GM20431 (cell line): Measurements from ENCODE around the gene ABCD4.
"Not testable (repeated sequence)": the region's sequence is repeated elsewhere in the genome, so short reads cannot be mapped to it uniquely, and the experiment has no call there.

Experiments used
- in situ Hi-C: fragments of 300-500 bp; cut with MseI, MboI; formaldehyde crosslinking; loops from one replicate; pipeline ENCODE4 v1.15.0; 2020; ENCODE audit warnings: low sequenced_read_pairs; ENCODE audit not compliant: unreplicated experiment

The ABCD4 gene

DNA sequence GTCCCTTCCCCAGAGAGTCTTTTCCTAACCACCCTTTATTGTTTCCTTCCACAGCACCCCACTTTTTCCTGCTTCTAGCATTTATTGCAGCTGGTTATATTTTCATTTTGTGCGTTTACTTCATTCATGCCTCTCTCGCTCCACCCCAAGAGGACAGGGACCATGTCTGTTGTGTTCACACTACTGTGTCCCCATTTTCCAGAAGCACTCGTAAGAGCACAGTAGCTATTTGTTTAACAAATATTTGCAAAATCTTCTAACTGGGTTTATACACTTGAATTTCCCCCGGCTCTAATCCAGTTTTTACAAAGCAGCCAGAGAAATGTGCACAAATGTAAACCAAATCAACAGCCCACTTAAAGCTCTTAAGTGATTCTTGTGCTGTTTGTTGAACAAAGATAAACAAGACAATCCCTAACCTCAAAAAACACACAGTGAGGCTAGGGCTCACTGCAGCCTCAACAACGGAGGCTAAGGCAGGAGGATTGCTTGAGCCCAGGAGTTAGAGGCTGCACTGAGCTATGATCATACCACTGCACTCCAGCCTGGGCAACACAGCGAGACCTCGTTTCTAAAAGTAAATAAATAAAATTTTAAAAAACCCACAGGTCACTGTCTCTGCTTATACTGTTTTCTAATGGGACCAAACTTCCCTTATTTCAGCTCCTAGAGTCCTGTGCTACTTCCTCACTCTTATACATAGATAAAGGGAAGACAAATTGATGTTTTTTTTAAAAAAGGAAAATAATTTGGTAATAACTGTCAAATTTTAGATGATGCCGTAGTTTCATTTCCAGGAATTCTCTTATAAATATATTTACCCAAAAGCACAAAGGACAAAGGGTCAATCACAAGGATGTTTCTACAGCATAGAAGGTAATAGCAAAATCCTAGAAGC lies 6.6 kb upstream of the ABCD4 start:
- in situ Hi-C loops, result no loop called here

- in situ Hi-C loops, result no loop called here
Measured at GRCh38 chr14:74308695-74309094, 6.0 kb upstream of the ABCD4 start.

DNA sequence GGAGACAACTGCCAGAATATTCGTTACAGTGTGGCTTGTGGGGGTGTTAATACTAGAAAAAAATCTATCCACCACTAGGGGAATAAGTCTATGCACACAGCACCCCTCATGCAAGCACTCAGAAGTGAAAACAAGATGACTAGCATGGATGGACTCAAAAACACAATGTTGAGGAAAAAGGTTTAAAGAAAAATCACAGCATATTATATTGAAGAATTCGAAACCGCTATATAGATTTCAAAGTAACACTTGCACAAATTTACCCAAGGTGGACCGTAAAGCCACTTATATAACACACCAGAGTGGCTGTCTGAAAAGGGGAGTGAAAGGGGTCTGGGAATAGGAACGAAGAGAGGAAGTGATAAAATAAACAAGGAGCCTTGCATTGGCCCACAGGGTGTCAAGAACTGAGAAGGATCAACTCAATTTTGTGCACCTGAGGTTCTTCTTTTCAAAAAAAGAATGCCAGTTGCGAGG lies 544 bp downstream of the ABCD4 start:
- in situ Hi-C loops, result no loop called here

DNA sequence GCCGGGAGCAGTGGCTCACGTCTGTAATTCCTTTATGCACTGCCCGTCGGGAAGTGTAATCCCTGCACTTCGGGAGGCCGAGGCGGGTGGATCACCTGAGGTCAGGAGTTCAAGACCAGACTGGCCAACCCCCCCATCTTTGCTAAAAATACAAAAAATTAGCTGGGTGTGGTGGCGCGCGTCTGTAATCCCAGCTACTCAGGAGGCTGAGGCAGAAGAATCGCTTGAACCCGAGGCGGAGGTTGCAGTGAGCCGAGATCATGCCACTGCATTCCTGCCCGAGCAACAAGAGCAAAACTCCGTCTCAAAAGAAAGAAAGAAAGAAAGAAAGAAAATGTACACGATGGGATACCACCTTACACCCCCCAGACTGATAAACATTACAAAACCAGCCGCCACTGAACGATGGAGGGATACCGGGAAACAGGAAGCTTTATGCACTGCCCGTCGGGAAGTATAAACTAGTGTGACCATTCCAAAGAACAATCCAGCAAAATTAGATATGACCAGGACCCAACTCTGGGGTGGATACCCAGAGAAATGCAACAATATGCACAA lies 1.1 kb downstream of the ABCD4 start:
- in situ Hi-C loops, result no loop called here

DNA sequence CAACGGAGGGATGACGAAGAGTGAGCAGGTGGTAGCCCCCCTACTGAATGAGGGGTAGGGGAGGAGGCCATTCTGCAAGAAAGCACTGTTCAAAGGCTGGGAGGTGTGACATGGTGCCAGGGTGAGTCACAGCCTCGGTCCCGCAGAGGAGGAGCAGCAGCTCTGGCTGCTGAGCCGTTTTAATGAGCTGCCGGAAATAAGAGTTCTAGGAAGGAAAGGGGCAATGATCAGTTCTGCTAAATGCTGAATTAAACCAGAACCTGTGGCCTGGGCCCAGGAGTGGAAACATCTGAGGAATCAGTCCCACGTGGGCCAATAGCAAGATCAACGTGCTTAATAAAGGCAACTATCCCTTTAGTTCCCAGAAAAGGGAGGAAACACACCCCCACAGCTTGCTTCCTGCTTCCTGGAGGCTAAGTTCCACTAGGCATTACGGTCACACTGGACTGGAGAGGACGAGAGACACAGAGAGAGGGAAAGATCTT lies 3.6 kb downstream of the ABCD4 start:
- in situ Hi-C loops, result no loop called here

- in situ Hi-C loops, result no loop called here
Measured at GRCh38 chr14:74297986-74298385, 4.7 kb downstream of the ABCD4 start.

GRCh38 chr14:74296037-74296467 lies 6.7 kb downstream of the ABCD4 start:
- in situ Hi-C loops, result no loop called here

DNA sequence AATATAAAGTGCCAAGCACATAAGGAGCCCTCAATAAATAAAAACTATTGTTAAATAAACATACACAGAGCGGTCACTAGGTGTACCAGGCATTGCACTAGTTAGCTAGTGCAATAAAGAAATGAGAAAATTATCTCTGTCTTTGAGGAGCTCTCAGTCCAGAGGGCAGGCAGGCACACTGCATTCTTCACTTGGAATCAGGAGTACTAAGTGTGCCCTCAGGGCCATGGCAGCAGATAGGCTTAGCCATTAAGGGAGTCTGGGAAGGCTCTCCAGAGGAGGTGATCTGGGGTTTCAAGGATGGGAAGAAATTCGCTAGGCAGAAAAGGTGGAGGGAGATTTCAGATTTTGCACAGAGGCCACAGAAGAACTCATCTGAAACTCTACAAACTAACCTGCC lies 9.1 kb downstream of the ABCD4 start:
- in situ Hi-C loops, result no loop called here

- in situ Hi-C loops, result no loop called here
Measured at GRCh38 chr14:74292061-74292460, 10.7 kb downstream of the ABCD4 start.

DNA sequence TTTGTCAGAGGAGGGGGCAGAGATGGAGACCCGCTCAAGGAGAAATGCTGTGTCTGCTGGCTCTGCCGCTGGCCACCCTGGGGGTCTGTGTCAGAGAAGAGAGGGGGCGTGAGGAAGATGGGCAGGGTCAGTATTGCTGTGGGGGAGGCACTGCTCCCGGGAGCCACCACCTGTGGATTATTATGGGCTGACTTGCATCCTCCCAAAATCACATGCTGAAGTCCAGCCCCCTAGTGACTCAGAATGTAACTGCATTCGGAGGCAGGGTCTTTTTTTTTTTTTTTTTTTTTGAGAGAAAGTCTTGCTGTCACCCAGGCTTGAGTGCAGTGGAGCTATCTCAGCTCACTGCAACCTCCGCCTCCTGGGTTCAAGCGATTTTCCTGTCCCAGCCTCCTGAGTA lies 12.3 kb downstream of the ABCD4 start:
- in situ Hi-C loops, result no loop called here

DNA sequence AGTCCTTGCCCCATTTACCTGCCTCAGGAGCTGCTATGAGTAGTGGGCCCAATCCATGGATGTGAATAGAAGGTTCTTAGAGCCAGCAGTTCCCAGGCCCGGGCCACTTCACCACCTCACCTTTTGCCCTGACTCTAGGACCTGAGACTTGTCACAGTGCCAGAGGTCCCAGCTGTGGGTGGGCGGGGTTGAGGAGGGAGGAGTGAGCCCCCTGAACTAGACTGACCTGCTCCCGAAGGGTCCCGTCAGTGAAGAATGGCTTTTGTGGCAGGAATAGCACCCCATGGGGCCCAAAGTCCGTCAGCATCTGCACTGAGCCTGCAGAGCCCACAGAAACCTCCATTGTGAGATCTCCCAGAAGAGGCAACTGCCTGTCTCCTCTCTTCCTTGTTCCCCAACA lies 12.9 kb downstream of the ABCD4 start:
- in situ Hi-C loops, result no loop called here

DNA sequence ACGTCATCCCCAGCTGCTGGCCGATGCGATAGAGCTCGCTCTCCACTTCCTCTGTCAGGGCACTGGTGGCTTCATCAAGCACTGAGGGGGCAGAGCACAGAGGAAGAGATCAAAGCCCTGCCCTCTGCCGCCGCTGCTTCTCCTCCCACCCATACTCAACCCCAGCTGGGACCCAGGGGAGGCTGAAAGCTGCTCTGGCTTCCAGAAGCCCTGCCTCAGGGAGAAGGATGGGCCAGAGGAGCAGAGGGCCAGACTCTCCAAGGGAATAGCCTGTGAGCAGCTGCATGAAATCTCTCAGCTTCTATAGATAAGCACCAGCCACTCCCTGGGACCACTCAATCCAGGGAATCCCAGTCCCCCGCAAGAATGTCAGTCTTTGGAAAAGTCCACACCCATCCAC lies 16.0 kb downstream of the ABCD4 start:
- in situ Hi-C loops, result no loop called here

- in situ Hi-C loops, result no loop called here
Measured at GRCh38 chr14:74281069-74281468, 21.7 kb downstream of the ABCD4 start.

DNA sequence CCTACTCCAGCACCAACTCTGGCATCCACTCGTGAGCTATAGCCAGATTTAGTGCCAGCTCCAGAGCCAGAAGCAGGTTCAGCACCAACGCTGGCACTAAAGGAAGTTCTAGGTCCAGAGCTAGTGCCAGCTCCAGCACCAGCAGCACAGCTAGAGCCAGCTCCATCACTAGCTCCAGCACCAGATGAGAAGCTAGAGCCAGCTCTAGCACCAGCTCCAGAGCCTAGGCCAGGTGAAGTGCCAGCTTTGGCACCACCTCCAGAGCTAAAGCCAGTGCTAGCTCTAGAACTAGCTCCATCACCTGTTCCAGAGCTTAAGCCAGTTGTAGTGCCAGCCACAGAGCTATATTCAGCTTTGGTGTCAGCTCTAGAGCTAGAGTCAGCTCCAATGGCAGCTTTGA lies 24.7 kb downstream of the ABCD4 start:
- in situ Hi-C loops, result no loop called here

DNA sequence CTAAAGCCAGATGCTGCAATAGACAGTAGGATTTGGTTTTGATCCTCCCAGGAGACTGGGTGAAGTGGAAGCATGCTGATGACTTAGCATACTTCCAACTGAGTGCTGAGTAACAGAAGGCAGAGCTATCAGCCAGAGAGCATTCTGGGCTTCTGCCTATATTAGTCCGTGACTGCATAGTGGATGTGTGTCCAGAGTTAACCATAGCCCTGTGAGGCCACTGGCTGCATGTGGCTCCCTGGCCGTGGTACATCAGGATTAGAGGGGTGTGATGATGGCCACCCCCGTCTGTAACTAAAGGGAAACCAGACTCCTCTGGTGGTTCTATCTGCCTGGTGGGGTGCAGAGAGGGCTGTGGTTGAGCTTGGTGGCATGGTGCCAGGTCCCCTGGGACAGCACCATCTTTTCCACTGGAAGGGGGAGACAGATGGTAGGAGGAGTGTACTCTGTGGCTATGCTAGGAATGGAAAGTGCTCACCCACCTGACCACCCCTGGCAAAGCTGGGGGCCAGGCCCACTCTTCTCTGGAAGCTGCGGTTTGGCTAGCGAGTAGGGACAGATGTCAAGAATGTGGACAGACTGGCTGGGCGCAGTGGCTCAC lies 27.4 kb downstream of the ABCD4 start:
- in situ Hi-C loops, result no loop called here

DNA sequence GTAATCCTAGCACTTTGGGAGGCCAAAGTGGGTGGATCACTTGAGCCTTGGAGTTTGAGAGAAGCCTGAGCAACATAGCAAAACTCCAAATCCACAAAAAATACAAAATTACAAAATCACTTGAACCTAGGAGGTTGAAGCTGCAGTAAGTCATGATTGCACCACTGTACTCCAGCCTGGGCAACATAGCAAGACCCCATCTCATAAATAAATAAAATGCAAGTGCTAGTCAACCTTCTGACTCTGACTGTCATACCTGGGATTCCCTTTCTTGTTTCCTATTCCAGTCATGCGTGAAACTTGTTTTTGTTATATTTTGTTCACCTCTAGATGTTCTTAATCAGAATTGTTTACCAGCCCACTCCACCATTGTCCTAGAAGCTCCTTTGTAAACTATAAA lies 31.4 kb downstream of the ABCD4 start:
- in situ Hi-C loops, result no loop called here

DNA sequence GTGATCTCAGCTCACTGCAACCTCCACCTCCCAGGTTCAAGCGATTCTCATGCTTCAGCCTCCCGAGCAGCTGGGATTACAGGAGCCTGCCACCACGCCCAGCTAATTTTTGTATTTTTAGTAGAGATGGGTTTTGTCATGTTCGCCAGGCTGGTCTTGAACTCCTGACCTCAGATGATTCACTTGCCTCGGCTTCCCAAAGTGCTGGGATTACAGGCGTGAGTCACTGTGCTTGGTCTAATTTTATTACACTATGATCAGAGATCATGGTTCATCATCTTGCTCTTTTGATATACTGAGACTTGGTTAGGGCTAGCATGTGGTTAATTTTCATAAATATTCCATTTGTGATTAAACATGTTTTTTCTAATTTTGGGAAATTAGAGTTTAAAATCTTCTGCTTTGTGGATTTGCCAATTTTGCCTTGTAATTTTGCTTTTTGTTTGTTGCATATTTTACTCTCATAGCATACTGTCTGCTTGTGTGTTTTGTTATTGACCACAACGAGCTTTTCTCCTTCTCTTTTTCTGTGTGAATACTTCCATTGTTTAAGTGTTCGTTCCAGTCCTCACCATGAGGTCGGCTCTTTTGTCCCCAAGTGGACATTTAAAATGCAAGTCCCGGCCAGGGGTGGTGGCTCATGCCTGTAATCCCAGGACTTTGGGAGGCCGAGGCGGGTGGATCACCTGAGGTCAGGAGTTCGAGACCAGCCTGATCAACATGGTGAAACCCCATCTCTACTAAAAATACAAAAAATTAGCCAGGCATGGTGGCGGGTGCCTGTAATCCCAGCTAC lies 32.2 kb downstream of the ABCD4 start:
- in situ Hi-C loops, result not testable (repeated sequence)

- in situ Hi-C loops, result no loop called here
Measured at GRCh38 chr14:74267588-74267987, 35.1 kb downstream of the ABCD4 start.

- in situ Hi-C loops, result no loop called here
Measured at GRCh38 chr14:74265301-74265965, 37.3 kb downstream of the ABCD4 start.

DNA sequence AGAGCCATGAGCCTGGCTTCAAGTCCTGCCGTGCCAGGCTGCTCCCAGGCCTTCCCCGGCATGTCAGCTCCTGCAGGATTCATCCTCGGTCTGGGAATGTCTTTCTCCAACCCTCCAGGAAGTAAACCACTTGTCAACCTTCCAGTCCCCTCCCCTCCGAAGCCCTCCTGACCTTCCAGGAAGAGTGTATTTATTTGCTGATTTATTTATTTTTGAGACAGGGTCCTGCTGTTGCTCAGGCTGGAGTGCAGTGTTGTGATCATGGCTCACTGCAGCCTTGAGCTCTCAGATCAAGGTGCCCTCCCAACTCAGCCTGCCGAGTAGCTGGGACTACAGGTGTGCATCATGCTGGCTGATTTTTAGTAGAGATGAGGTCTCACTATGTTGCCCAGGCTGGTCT lies 38.8 kb downstream of the ABCD4 start:
- in situ Hi-C loops, result no loop called here
